B cell (primary cell): ENCODE results near the gene PBX2.

Experiments used
- EZH2 ChIP-seq: IDR thresholded peaks from 2 replicates; pipeline ENCODE4 v1.6.1; 2012; ENCODE audit warnings: borderline replicate concordance, low read depth, mild to moderate bottlenecking, moderate library complexity, low read length; ENCODE audit not compliant: insufficient read depth, poor library complexity, severe bottlenecking
- TF ChIP-seq, protein P1 (sequence below): fragments of 200-600 bp; IDR thresholded peaks from one replicate; pipeline ENCODE4 v1.8.0; 2022; ENCODE audit warnings: antibody characterized with exemption, mild to moderate bottlenecking

DNA sequence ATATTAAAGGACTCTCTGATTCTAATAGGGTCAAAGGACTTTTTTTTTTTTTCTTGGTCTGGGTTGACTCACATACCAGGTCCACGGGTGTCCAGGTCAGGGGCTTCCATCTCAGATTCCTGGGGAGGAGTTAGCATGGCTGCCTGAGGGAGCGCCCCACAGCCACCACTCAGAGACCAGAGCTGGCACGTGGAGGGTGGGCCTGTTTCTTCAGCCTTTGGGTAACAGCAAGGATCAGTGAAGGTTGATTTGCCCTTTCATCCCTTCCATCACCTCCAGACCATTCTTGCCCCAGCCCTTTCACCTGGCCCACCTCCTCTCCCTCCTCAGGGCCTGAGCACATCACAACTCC is 8.3 kb upstream of the PBX2 start:
- TF ChIP-seq, protein P1, sequence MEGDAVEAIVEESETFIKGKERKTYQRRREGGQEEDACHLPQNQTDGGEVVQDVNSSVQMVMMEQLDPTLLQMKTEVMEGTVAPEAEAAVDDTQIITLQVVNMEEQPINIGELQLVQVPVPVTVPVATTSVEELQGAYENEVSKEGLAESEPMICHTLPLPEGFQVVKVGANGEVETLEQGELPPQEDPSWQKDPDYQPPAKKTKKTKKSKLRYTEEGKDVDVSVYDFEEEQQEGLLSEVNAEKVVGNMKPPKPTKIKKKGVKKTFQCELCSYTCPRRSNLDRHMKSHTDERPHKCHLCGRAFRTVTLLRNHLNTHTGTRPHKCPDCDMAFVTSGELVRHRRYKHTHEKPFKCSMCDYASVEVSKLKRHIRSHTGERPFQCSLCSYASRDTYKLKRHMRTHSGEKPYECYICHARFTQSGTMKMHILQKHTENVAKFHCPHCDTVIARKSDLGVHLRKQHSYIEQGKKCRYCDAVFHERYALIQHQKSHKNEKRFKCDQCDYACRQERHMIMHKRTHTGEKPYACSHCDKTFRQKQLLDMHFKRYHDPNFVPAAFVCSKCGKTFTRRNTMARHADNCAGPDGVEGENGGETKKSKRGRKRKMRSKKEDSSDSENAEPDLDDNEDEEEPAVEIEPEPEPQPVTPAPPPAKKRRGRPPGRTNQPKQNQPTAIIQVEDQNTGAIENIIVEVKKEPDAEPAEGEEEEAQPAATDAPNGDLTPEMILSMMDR = no peak
- no peak for TF ChIP-seq EZH2
